Esophagus squamous epithelium (tissue), 4 donors: ENCODE results near the gene ELL2.

ENCODE experiments used
- CTCF ChIP-seq, 6 experiments: fragments of 450-650 bp in 4 of 6; fragments of 200-600 bp in 2 of 6; sonication (generic) in 2 of 6; IDR thresholded peaks; one replicate each; pipeline ENCODE4 v1.5.1; 2016 to 2019; ENCODE audit warnings: antibody characterized with exemption in 6 of 6, mild to moderate bottlenecking in 4 of 6, moderate library complexity in 4 of 6
- POLR2A ChIP-seq, 4 donors: fragments of 450-650 bp; IDR thresholded peaks; one replicate each; pipeline ENCODE4 v1.6.1; 2017; ENCODE audit warnings: antibody characterized with exemption in 4 of 4, mild to moderate bottlenecking in 4 of 4, moderate library complexity in 3 of 4

- TF ChIP-seq CTCF (IDR thresholded peaks at IDR 0.05) (peak in 2 of 6 experiments; percentile 17 to 25), POLR2A (IDR thresholded peaks at IDR 0.05) (no peak)
Observed at GRCh38 chr5:95959888-95960666, 1.6 kb downstream of the ELL2 start.
